Fibroblast of mammary gland (primary cell): Measurements from ENCODE around the gene MIB1.

Source experiments
- DNase-seq: peaks from one replicate; pipeline ENCODE4 v3.0.0-alpha.2; 2010; ENCODE audit warnings: low read depth
- H3K4me3 ChIP-seq: 2 replicates; pipeline ENCODE4 v1.5.1; 2011; ENCODE audit warnings: low read depth, mild to moderate bottlenecking, low read length, moderate library complexity; ENCODE audit not compliant: control insufficient read depth
- TF ChIP-seq, protein P1 (sequence below): conservative IDR thresholded peaks from 2 replicates; pipeline ENCODE4 v1.5.1; 2011; ENCODE audit warnings: low read depth, low read length, inconsistent platforms; ENCODE audit not compliant: control insufficient read depth, insufficient read depth

MIB1 gene

DNA sequence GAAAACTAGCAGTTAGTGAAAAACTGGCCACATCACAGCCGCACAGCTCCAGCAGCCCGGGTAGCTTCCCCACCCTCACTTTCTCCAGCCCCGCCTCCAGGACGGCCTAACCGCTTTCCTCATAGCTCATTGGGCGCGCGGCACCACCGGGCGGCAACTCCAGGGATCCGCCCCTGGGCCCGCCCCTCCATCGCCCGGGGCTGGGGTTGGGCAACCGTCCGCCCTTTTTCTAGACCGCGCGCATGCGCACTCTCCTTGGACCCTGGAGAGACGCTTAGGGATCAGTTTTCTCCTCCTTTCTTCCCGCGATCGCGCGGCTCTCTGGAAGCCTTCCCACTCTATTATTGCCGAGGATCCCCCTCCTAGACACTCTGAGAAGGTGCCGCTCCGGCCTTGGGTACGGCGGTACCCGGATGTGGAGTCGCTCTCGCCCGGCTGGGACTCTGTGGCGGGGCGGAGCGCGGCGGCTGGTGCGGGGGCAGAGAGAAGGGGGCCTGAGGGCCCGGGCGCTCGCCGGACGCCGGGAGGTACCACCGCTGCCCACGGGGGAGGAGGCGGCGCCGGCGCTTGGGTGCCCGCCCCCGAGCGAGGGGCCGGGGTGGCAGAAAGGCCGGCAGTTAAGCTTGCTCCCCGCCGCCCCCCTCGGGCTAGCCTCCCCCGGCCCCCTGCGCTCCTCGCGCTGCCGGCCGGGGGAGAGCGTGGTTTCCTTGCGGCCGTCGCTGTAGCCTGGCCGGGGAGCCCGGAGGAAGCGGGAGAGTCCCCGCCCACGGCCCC, at the start of gene MIB1:
Gene MIB1 (plus strand): TSS at position 255 of the 774 bp plus-strand sequence. CDS start 792 bp downstream, outside the sequence.
- H3K4me3 ChIP-seq, result peak within 1 kb of the TSS; percentile 87
- TF ChIP-seq, protein P1, sequence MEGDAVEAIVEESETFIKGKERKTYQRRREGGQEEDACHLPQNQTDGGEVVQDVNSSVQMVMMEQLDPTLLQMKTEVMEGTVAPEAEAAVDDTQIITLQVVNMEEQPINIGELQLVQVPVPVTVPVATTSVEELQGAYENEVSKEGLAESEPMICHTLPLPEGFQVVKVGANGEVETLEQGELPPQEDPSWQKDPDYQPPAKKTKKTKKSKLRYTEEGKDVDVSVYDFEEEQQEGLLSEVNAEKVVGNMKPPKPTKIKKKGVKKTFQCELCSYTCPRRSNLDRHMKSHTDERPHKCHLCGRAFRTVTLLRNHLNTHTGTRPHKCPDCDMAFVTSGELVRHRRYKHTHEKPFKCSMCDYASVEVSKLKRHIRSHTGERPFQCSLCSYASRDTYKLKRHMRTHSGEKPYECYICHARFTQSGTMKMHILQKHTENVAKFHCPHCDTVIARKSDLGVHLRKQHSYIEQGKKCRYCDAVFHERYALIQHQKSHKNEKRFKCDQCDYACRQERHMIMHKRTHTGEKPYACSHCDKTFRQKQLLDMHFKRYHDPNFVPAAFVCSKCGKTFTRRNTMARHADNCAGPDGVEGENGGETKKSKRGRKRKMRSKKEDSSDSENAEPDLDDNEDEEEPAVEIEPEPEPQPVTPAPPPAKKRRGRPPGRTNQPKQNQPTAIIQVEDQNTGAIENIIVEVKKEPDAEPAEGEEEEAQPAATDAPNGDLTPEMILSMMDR, result no peak
- peak; percentile 93 for DNase-seq

DNA sequence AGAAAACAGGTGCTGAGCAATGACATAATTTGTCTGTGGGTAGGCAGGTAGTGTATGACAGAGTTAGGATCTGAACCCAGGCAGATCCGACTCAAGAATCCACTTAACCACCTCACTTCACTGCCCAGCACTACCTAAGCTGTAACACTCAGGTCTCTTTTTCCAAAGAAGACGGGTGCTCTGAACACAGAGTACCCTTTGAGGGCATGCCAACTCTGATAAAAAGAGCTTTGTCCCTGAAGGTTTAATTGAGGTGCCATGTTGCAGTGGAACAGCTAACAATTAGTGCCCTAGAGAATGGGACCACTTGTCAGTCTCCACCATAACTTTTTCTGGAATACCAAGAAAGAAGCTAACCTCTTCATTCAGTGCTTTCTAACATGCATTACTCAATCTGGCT, 47.3 kb upstream of the MIB1 start:
- TF ChIP-seq, protein P1, result no peak
- DNase-seq, result no peak
- no peak overlapping the region for H3K4me3 ChIP-seq

DNA sequence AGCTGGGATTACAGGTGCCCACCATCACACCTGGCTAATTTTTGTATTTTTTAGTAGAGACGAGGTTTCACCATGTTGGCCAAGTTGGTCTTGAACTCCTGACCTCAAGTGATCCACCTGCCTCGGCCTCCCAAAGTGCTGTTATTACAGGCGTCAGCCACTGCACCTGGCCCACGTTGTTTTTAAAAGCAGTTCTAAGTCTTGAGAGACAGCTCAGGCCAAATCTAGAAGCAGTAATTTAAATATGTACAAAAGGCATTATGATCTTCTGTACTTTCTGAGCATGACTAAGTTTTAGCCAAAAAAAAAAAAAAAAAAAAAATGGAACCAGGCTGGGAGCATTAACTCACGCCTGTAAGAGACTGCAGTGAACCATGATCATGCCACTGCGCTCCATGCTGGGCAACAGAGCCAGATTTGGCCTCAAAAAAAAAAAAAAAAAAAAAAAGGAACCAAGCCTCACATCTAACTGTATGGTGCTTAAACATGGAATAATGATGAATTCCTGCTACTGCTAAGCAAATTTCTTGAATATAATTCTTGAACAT, 40.0 kb upstream of the MIB1 start:
- no peak for DNase-seq
- H3K4me3 ChIP-seq, result no peak overlapping the region
- TF ChIP-seq, protein P1, result no peak

DNA sequence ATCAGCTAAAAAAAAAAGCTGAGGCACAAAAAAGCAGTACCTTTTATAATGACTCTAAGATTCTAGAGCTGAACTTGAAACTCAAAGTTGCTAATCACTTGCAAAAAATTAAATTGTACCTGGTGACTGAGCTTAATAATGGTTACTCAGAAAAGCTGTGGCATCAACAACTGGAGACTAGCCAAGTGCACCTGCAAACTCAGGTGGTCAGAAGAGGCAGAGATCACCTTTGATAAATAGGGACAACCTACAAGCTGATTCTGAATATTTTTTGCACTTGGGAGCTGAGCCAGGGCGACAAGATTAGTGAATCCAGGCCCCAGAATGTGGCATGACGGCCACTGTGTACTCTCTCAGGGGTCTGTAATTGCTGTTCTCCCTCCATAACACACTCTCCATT, 39.0 kb upstream of the MIB1 start:
- TF ChIP-seq, protein P1, result no peak
- no peak for DNase-seq
- H3K4me3 ChIP-seq, result no peak overlapping the region

DNA sequence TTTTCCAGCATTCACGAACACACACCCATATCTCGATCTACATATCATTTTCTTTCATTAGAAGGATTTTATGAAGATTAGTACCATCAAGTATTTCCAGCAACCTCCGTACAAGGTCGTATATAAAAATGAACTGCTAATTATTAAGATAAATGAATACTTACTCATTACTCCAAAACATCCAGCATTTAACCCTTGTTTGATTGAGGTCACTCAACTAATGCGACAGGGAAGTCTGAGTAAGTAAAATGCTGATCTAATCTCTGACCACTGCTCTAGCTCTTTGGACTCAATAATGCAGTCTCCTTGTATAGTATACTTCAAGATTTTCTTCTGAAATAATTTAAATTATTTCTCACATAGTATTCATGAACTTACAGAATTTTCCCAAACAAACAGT, 38.0 kb upstream of the MIB1 start:
- H3K4me3 ChIP-seq, result no peak overlapping the region
- no peak for DNase-seq
- TF ChIP-seq, protein P1, result no peak

DNA sequence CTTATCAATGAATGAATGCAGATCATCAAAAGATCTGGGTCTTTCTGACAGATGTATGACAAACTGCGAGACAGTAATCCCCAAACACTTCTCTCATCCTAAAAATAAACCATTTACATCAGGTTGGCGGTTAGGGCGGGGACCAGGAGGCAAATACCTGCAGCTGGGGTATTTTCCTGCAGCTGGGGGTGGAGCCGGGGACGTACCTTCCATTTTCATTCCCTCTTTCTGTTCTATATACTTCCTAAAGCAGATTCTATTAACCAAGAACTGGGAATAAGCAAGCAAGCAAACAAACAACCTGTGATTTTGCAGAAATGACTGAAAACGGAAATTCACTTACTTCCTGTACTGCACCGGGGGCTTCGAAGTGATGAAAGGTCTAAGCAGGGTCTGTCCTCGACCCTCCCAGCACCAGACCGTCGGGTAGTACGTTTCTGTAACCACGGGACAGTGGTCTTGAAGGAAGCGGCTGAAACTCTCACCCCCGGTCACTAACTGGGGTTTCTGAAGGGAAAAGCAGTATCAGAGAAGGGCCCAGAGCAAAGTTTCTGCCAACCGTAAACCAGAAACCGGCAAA, 37.3 kb upstream of the MIB1 start:
- peak overlapping the region; percentile 81 for H3K4me3 ChIP-seq
- TF ChIP-seq, protein P1, result no peak
- no peak for DNase-seq
